ENCODE data around the gene EEF2K. TPM values are rescaled to one million over a fixed set of nuclear protein-coding genes. Genes with fewer than 3 reads are reported as not detected.

EEF2K gene
- total RNA-seq, 1 experiment from 2014 or later, result 31.8 TPM

DNA sequence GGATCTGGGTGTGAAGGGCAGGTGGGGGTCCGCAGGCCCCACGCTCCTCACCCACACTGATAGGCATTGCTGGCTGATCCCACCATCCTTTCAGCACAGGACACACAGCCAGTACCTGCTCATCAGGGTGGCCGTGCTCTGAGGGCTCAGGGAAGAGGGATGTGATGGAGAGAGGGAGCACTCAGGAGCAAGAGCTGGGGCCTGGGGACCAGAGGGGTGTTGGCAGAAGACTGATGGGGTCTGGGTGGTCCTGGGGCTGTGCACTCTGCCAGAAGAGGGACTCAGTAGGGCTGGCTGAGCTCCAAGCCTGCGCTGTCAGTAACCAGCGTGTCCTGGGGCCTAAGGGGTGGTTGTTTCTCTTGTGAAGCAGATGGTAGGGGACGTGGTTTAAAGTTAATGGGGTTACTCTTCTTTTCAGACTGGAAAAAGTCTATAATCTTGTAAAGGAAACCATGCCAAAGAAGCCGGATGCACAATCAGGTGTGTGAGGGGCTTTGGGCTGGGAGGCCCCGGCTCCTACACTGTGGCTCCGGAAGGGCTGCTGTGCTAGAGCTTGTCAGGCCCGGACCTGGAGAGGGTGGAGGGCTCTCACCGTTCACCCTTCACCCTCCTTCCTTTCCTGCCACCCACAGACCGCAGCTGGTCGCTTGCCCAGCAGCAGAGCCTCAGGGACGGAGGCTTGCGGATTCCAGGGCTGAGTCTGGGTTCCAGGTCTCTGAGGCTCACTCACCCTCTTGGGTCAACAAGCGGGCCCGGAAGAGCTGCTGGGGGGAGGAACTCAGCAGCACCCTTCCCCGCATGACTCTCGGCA, 118.9 kb downstream of the EEF2K start:
- Mint-ChIP-seq H3K4me1 (ENCODE audit: low read depth, unreplicated experiment) (no peaks in the 10 kb centered on the region), H3K36me3 (ENCODE audit: insufficient read depth, unreplicated experiment) (peaks cover 85% of the 10 kb centered on the region), H3K4me3 (ENCODE audit: low read depth, unreplicated experiment) (no peak overlapping the region), H3K9me3 (ENCODE audit: low read depth, unreplicated experiment) (no peaks in the 10 kb centered on the region), H3K27ac (ENCODE audit: unreplicated experiment) (peak overlapping the region; percentile 72), H3K27me3 (ENCODE audit: unreplicated experiment) (no peaks in the 10 kb centered on the region)
- CTCF ChIA-PET, result interaction anchor here (0.6 kb wide), 1 partner anchor 67 kb away, joined by 5 read pairs; no protein-coding TSS in a partner anchor
- no TSS peak for BruUV-seq (replicated peaks)
- intact Hi-C loops (cut with micrococcal nuclease; ENCODE audit: unreplicated experiment), result loop anchor here (5.0 to 10.0 kb wide), 2 partner anchors 1020 to 1168 kb away; partner anchors contain the start of gene LDAF1
- TF ChIP-seq, protein P1, sequence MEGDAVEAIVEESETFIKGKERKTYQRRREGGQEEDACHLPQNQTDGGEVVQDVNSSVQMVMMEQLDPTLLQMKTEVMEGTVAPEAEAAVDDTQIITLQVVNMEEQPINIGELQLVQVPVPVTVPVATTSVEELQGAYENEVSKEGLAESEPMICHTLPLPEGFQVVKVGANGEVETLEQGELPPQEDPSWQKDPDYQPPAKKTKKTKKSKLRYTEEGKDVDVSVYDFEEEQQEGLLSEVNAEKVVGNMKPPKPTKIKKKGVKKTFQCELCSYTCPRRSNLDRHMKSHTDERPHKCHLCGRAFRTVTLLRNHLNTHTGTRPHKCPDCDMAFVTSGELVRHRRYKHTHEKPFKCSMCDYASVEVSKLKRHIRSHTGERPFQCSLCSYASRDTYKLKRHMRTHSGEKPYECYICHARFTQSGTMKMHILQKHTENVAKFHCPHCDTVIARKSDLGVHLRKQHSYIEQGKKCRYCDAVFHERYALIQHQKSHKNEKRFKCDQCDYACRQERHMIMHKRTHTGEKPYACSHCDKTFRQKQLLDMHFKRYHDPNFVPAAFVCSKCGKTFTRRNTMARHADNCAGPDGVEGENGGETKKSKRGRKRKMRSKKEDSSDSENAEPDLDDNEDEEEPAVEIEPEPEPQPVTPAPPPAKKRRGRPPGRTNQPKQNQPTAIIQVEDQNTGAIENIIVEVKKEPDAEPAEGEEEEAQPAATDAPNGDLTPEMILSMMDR (IDR thresholded peaks at IDR 0.05; ENCODE audit: unreplicated experiment), result no peak
- DNase-seq, result no peak

DNA sequence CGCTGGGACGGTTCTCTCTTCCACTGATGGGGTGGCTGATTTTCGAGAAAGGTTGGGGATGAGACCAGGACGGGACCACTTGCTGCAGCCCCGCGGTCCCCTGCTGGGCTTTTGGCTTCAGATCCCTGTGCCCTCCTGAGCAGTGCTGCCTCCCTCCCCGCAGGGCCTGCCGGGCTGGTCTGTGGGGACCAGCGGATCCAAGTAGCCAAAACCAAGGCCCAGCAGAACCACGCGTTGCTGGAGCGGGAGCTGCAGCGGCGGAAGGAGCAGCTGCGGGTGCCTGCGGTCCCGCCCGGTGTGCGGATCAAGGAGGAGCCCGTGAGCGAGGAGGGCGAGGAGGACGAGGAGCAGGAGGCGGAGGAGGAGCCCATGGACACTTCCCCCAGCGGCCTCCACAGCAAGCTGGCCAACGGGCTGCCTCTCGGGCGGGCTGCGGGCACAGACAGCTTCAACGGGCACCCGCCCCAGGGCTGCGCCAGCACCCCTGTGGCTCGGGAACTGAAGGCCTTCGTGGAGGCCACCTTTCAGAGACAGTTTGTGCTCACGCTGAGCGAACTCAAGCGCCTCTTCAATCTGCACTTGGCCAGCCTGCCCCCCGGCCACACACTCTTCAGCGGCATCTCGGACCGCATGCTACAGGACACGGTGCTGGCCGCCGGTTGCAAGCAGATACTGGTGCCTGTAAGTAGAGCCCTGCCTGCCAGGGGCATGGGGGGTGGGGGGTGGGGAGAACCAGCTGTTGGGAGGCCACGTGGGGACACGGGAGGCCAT, 119.7 kb downstream of the EEF2K start:
- TF ChIP-seq, protein P1 (IDR thresholded peaks at IDR 0.05; ENCODE audit: unreplicated experiment), result no peak
- H3K4me3 Mint-ChIP-seq (ENCODE audit: low read depth, unreplicated experiment), result no peak overlapping the region
- CTCF ChIA-PET, result interaction anchor here (0.6 kb wide), 1 partner anchor 66 kb away, joined by 5 read pairs; no protein-coding TSS in a partner anchor
- peaks cover 85% of the 10 kb centered on the region for H3K36me3 Mint-ChIP-seq (ENCODE audit: insufficient read depth, unreplicated experiment)
- no peak overlapping the region for H3K27ac Mint-ChIP-seq (ENCODE audit: unreplicated experiment)
- DNase-seq, result no peak
- intact Hi-C loops (cut with micrococcal nuclease; ENCODE audit: unreplicated experiment), result loop anchor here (10.0 kb wide), 1 partner anchor 1021 kb away; no protein-coding TSS in a partner anchor
- no peaks in the 10 kb centered on the region for H3K27me3 Mint-ChIP-seq (ENCODE audit: unreplicated experiment)
- H3K4me1 Mint-ChIP-seq (ENCODE audit: low read depth, unreplicated experiment), result no peaks in the 10 kb centered on the region
- BruUV-seq (replicated peaks), result no TSS peak
- no peaks in the 10 kb centered on the region for H3K9me3 Mint-ChIP-seq (ENCODE audit: low read depth, unreplicated experiment)

DNA sequence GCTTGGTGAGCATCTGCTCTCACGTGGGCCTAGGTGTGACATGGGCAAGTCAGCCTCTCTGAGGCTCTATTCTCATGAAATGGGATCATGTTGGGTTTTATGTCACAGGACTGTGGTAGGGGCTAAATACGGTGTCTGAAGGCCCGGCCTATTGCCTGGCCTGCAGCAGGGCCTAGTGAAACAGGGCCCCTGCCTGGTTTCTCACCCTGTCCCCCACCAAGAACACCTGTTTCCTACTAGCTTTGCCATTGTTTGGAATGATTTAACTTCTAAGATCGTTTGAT, 120.2 kb downstream of the EEF2K start:
- TF ChIP-seq, protein P1 (IDR thresholded peaks at IDR 0.05; ENCODE audit: unreplicated experiment), result no peak
- H3K4me1 Mint-ChIP-seq (ENCODE audit: low read depth, unreplicated experiment), result no peaks in the 10 kb centered on the region
- CTCF ChIA-PET, result no interaction called here
- H3K27ac Mint-ChIP-seq (ENCODE audit: unreplicated experiment), result no peak overlapping the region
- no peaks in the 10 kb centered on the region for H3K27me3 Mint-ChIP-seq (ENCODE audit: unreplicated experiment)
- peaks cover 86% of the 10 kb centered on the region for H3K36me3 Mint-ChIP-seq (ENCODE audit: insufficient read depth, unreplicated experiment)
- no peak overlapping the region for H3K4me3 Mint-ChIP-seq (ENCODE audit: low read depth, unreplicated experiment)
- no peaks in the 10 kb centered on the region for H3K9me3 Mint-ChIP-seq (ENCODE audit: low read depth, unreplicated experiment)
- no peak for DNase-seq
- no TSS peak for BruUV-seq (replicated peaks)
- intact Hi-C loops (cut with micrococcal nuclease; ENCODE audit: unreplicated experiment), result loop anchor here (10.0 kb wide), 1 partner anchor 1022 kb away; no protein-coding TSS in a partner anchor

DNA sequence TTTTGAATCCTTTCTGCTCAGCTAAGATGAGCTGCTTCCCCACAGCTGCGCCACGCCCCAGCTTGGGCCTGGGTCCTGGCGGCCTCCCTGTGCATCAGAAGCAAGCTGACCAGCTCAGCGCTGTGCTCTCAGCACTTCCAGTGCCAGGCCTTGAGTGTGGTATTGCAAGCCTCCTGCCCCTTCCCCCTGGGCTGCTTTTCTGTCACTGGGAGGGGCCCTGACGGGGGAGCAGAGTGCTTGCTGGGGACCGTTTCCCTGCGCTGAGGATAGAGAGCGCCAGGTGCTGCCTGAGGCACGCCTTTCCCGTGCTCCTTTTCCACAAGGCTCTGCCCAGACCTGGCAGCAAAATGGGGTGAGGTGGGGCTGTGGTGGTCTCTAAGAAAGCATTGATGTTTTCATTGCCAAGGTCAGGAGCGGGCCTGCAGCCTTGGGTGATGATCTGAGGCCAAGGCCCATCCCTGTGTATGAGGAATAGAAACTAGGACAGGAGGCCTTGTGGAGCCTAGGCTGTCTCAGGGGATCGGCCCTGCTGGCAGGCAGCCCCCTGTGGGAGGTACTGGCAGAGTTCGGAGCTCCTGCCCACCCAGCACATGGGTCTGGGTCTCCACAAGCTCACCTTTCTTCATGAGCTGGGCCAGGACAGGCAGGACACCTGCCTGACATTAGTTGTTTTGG, 120.8 kb downstream of the EEF2K start:
- H3K9me3 Mint-ChIP-seq (ENCODE audit: low read depth, unreplicated experiment), result no peaks in the 10 kb centered on the region
- no peaks in the 10 kb centered on the region for H3K27me3 Mint-ChIP-seq (ENCODE audit: unreplicated experiment)
- CTCF ChIA-PET, result interaction anchor here (0.5 kb wide), 1 partner anchor 121 kb away, joined by 5 read pairs; the partner anchor contains the start of gene EEF2K
- H3K36me3 Mint-ChIP-seq (ENCODE audit: insufficient read depth, unreplicated experiment), result peaks cover 90% of the 10 kb centered on the region
- H3K27ac Mint-ChIP-seq (ENCODE audit: unreplicated experiment), result peak overlapping the region; percentile 23
- intact Hi-C loops (cut with micrococcal nuclease; ENCODE audit: unreplicated experiment), result loop anchor here (10.0 kb wide), 1 partner anchor 1022 kb away; no protein-coding TSS in a partner anchor
- TF ChIP-seq, protein P1 (IDR thresholded peaks at IDR 0.05; ENCODE audit: unreplicated experiment), result no peak
- BruUV-seq (replicated peaks), result no TSS peak
- H3K4me1 Mint-ChIP-seq (ENCODE audit: low read depth, unreplicated experiment), result no peaks in the 10 kb centered on the region
- H3K4me3 Mint-ChIP-seq (ENCODE audit: low read depth, unreplicated experiment), result no peak overlapping the region
- no peak for DNase-seq
